ENCODE data around the gene SLC25A29. TPM values are rescaled to one million over a fixed set of nuclear protein-coding genes. Genes with fewer than 3 reads are reported as not detected.

SLC25A29 gene
- total and polyA plus RNA-seq, 2 of the 13 experiments (the other 11 are each of a cell fraction or from before 2014, with no cell fraction given), result 12.2 to 17.2 TPM

DNA sequence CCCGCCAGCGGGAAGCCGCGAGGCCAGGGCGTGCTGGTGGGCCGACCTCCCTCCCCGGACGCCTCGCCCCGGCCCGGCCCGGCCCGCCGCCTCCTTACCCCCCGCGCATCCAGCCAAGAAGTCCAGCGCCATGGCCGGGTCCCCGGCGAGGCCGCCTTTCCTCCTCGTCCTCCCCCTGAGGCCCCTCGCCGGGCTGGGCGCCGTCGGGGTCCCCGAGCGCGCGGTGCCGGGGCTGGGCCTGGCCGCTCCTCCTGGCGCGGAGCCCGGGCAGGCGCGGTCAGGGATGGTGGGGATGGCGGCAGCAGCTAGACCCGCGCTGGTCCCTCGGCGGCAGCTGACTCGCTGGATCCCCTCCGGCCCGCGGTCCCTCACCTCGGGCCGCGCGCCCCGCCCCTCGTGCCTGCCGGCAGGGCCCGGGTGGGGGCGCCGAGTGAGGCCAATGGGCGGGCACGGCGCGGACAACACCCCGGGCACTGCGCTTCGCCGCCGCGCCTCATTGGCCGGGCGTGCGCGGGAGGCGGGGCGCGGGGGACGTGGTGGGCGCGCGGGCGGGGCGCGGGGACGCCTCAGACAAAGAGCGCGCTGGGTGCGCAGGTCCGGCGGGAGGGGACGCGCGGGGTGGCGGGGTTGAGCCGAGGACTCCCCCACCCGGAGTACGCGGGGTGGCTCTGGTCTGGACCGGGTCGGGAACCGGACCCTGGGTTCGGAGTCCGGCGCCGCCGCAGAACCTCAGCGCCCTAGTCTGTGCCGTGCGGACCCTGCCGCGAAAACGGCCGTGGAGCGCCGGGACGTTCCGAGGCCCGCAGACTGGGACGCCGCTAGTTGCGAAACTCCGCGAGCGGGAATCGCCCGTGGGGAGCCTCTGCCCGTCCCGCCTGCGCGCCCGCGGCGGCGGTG lies at the start of gene SLC25A29 (continued):
- TF ChIP-seq ZNF207 (IDR thresholded peaks at IDR 0.05; ENCODE audit: borderline replicate concordance) (no peak), SOX5 (CRISPR knock-in tag; IDR thresholded peaks at IDR 0.05; ENCODE audit: borderline replicate concordance) (no peak), NFIC (IDR thresholded peaks at IDR 0.05; ENCODE audit: low read length) (no peak), RCOR2 (CRISPR knock-in tag; IDR thresholded peaks at IDR 0.05) (no peak), NR2F2 (IDR thresholded peaks at IDR 0.05; ENCODE audit: borderline replicate concordance, low read depth) (no peak), CC2D1A (CRISPR knock-in tag; IDR thresholded peaks at IDR 0.05) (no peak), SALL1 (CRISPR knock-in tag; IDR thresholded peaks at IDR 0.05) (peak; percentile 43), TCF7 (IDR thresholded peaks at IDR 0.05; ENCODE audit: low read depth) (no peak), ZSCAN21 (CRISPR knock-in tag; IDR thresholded peaks at IDR 0.05; ENCODE audit: borderline replicate concordance) (peak; percentile 59), BRCA1 (CRISPR knock-in tag; IDR thresholded peaks at IDR 0.05) (no peak), ZNF614 (CRISPR knock-in tag; IDR thresholded peaks at IDR 0.05; ENCODE audit: borderline replicate concordance) (no peak), SATB2 (CRISPR knock-in tag; IDR thresholded peaks at IDR 0.05) (0 out of 2 replicates have a peak, but pooled peaks have one; percentile 38), CBFB (CRISPR knock-in tag; IDR thresholded peaks at IDR 0.05) (no peak), KDM2A (CRISPR knock-in tag; IDR thresholded peaks at IDR 0.05; ENCODE audit: borderline replicate concordance, low read depth) (peak; percentile 65)
- TF ChIP-seq, protein P1, sequence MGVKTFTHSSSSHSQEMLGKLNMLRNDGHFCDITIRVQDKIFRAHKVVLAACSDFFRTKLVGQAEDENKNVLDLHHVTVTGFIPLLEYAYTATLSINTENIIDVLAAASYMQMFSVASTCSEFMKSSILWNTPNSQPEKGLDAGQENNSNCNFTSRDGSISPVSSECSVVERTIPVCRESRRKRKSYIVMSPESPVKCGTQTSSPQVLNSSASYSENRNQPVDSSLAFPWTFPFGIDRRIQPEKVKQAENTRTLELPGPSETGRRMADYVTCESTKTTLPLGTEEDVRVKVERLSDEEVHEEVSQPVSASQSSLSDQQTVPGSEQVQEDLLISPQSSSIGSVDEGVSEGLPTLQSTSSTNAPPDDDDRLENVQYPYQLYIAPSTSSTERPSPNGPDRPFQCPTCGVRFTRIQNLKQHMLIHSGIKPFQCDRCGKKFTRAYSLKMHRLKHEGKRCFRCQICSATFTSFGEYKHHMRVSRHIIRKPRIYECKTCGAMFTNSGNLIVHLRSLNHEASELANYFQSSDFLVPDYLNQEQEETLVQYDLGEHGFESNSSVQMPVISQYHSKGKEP (CRISPR knock-in tag; IDR thresholded peaks at IDR 0.05), result no peak
- TF ChIP-seq, protein P2, sequence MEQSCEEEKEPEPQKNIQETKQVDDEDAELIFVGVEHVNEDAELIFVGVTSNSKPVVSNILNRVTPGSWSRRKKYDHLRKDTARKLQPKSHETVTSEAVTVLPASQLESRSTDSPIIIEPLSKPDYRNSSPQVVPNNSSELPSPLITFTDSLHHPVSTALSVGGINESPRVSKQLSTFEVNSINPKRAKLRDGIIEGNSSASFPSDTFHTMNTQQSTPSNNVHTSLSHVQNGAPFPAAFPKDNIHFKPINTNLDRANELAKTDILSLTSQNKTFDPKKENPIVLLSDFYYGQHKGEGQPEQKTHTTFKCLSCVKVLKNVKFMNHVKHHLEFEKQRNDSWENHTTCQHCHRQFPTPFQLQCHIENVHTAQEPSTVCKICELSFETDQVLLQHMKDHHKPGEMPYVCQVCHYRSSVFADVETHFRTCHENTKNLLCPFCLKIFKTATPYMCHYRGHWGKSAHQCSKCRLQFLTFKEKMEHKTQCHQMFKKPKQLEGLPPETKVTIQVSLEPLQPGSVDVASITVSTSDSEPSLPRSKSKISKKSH (CRISPR knock-in tag; IDR thresholded peaks at IDR 0.05; ENCODE audit: borderline replicate concordance), result peak; percentile 47; the same call in 1 of the 2 replicates
- TF ChIP-seq, protein P3, sequence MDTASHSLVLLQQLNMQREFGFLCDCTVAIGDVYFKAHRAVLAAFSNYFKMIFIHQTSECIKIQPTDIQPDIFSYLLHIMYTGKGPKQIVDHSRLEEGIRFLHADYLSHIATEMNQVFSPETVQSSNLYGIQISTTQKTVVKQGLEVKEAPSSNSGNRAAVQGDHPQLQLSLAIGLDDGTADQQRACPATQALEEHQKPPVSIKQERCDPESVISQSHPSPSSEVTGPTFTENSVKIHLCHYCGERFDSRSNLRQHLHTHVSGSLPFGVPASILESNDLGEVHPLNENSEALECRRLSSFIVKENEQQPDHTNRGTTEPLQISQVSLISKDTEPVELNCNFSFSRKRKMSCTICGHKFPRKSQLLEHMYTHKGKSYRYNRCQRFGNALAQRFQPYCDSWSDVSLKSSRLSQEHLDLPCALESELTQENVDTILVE (CRISPR knock-in tag; IDR thresholded peaks at IDR 0.05), result no peak
